DMS 273 (cell line): ENCODE results near the gene SLC9A3.
"Not testable (repeated sequence)": the region's sequence is repeated elsewhere in the genome, so short reads cannot be mapped to it uniquely, and the experiment has no call there.

Source experiments
- DNase-seq: peaks from one replicate; lab custom pipeline; 2025; ENCODE audit not compliant: unreplicated experiment; lab: John Stamatoyannopoulos, UW

SLC9A3 gene

GRCh38 chr5:491856-492155 lies 32.4 kb downstream of the SLC9A3 start:
- no peak for DNase-seq

DNA sequence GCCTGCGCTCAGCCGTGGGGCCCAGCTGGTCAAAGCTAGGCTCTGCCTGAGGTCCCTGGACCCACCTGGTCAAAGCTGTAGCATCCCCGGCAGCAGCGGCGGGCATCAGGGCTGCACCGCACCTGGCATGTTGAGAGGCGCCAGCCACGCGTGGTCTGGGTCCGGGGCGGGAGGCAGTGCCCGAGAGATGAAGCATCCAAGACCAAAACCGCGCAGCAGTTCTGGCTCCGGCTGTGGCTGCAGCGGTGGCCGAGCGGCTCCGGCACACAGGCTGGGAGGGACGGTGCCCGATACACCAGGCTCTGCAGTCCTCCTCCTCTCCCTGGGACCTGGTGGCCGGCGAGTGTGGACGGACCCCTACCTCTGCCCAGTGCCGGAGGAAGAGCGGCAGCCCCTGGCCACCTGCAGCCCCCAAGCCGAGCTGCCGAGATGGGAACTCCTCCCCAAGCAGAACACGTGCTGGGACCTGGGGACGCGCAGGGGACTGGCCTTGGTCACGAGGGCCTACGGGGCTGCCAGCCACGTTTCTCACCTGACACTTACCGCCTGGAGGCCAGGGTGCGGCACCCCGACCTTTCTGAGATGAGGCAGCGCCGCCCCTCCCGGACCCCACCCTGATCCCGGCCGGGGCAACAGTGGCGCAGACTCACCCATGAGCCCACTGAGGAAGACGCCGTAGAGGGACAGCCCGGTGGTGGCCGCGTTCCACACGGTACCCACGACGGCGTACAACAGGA lies 33.0 kb downstream of the SLC9A3 start:
- no peak for DNase-seq

- peak; percentile 51 for DNase-seq
Observed at GRCh38 chr5:490116-491106, 33.8 kb downstream of the SLC9A3 start.

DNA sequence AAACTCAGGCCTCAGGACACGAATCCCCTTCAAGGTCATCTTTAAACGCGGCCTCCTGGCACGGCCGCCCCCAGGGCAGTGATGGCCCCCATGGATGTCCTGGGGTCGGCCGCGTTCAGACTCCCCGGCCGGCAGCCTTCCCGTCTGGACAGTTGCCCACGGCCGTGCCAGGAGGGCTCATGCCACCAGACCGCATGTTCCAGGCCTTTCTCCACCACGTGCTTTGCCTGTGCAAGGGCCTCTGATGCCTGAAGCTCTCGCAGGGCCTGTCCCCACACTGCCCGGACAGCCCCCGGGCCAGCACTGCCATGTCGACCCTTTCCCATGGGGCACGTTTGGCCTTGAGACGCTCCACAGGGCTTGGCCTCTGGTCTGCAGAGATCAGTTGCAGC lies 34.6 kb downstream of the SLC9A3 start:
- no peak for DNase-seq

- DNase-seq = no peak
Observed at GRCh38 chr5:488744-489688, 35.2 kb downstream of the SLC9A3 start.

DNA sequence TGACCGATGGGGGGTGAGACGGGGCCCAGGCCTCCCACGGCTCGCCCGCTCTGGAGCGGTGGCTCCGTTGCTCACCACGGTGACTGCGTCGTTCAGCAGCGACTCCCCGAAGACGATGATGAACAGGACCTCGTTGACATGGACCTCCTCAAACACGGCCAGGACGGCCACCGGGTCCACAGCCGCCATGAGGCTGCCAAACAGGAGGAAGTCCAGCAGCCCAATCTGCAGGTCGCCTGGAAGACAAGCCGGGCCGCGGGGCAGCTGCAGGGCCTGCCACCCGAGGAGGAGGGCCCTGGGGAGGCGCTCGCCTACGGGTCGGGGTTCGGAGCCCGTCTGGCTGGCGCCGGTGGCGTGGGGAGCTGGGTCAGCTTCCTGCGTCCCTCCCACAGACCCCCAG lies 36.0 kb downstream of the SLC9A3 start:
- DNase-seq = no peak

GRCh38 chr5:486597-486996 lies 37.7 kb downstream of the SLC9A3 start:
- DNase-seq = not testable (repeated sequence)

DNA sequence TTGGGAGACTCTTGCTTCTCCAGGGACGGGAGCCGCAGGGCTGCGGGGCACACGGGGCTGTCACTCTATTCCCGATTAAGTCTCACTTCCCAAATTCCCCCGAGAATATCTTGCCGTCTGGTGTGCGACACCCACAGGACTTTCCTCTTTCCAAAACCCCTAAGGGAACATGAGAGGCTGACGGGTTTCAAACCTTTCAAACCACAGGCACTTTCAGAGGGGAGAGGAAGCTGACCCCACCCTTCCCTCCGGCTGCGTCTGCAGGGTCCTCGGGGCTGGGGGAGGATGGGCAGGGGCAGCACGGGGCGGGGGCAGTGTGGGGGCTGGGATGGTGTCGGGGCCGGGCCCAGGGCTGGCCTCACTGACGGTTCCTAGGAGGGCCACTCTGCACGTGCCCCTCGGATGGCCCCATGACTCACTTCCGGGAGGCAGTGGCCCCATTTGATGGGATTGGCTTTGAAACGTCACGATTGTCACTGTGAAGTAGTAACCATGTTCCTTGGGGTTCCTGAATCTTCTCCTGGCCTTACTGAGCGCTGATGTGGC lies 38.2 kb downstream of the SLC9A3 start:
- no peak for DNase-seq

- DNase-seq = no peak
Observed at GRCh38 chr5:485113-485945, 38.9 kb downstream of the SLC9A3 start.

DNA sequence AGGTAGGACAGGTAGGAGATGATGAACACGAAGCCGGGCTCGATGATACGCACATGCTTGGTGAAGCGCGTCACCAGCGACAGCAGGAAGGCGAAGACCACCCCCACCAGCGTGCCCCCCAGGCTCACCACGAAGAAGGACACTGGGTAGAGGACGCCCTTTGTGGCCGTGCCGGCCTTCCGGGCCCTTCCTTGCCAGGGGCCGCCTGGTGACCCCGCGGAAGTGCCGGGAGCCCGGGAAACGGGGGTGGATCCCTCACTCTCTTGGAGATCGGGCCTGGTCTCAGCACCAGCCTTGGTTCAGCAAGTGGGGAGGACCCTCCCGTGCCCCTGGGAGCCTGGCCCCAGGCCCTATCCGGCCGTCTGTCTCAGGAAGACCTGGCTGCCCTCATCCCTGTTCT lies 39.7 kb downstream of the SLC9A3 start:
- no peak for DNase-seq

GRCh38 chr5:483434-484140 lies 40.7 kb downstream of the SLC9A3 start:
- no peak for DNase-seq

DNA sequence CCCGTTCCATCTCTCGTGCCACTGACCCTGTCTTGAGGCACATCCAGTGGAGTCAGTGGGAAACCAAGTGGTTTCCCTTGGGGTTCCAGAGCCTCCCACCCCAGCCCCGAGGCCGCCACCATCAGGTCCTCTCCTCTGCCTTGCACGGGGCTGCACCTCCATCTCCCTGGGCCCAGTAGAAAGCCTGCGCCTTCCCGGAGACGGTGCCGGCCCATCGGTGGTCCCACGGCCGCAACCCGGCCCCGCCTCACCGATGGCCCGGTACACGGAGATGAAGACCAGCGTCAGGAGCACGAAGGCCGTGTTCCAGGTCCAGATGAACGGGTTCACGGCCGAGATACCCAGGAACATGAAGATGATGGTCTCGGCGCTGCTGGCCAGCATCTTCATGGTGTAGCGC lies 41.2 kb downstream of the SLC9A3 start:
- no peak for DNase-seq

DNA sequence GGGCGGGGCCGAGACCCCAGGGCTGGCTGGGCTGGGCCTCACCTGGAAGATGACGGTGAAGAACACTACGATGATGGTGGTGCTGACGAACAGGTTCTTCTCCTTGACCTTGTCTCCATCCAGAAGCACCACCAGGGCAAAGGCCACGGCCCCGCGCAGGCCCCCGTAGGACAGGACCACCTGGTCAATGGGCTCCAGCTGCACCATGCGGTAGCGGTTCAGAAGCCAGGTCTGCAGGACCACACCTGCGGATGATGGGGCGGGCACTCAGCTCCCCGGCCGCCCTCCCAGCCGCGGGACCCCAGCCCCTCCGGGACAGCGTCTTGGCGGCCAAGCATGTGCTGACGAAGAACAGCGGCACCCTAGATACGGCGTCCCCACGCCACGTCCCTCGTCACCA lies 41.7 kb downstream of the SLC9A3 start:
- DNase-seq = no peak

GRCh38 chr5:482021-482420 lies 42.2 kb downstream of the SLC9A3 start:
- DNase-seq = no peak

DNA sequence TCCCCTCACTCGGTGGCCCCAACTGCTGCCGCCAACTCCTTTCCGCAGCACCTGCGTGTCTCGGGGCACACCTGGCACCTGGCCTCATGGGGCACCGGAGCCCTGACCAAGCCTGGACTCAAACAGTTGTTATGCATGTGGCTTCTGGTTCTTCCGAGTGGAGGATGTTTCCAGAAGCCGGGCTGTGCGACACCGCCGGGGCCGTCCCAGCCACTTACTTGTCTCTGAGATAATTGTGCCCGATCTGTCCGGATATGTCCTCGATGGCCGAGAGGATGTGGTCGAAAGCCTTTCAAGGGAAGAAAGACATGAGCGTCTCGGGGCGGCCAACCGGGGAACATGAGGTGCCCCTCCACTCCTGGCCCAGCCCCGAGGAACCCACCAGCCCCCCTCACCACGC lies 42.9 kb downstream of the SLC9A3 start:
- DNase-seq = no peak

DNA sequence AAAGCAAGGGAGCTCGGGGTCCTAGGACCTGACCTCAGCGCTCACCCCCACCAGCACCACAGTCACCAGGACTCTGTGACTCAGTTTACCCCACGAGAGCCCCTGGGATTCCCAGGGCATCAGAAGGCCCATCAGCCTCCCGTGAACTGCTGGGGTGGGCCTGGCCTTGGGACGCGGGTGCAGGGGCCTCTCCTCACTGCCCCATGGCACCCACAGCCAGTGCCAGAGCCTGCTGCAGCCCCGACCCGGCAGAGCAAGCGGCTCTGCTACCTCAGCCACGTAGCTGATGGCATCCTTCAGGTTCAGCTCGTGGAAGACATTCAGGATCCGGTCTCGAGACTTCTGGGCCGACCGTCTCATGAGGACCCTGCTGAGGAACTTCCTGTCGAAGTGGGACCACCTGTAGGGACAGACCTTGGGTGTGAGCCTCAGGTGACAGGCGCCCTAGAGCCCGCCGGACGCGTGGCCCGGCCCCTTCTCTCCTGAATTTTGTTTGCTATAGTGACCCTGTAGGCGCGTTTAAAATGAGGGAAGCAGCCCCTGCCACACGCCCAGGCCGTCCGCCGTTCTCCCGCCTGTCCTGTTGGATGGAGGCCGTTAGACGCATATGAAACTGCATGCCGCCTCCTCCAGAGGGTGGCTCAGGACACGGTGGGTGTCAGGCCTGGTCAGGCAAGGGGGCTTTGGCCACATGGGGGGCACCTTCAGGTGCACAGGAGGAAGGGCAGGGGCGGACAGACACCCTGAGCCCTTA lies 44.5 kb downstream of the SLC9A3 start:
- DNase-seq = no peak

DNA sequence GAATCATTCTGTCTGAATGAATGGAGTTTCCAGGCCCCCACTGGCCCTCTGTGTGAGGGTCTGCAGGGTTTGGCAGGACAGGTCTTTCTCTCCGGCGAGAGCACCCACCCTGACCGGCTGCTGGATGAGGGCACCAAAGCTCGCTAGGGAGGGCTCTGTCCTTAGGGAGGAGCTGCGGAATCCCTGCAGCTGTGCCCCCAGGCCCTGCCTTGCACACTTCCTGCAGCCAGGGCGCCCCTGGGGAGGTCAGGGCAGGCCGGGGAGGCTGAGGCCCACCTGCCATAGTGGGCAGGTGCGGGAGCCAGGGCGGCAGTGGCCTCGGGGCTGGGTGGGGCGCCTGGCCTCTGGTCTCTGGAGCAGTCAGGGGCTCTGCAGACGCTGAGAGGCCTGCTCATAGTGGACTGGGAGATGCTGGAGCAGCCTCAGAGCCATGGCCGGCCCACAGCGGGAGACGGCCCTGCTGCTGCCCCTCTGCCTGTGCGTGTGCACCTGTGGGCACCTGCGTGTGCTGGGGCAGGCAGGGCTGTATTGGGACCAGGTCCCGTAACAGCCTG lies 45.2 kb downstream of the SLC9A3 start:
- no peak for DNase-seq

DNA sequence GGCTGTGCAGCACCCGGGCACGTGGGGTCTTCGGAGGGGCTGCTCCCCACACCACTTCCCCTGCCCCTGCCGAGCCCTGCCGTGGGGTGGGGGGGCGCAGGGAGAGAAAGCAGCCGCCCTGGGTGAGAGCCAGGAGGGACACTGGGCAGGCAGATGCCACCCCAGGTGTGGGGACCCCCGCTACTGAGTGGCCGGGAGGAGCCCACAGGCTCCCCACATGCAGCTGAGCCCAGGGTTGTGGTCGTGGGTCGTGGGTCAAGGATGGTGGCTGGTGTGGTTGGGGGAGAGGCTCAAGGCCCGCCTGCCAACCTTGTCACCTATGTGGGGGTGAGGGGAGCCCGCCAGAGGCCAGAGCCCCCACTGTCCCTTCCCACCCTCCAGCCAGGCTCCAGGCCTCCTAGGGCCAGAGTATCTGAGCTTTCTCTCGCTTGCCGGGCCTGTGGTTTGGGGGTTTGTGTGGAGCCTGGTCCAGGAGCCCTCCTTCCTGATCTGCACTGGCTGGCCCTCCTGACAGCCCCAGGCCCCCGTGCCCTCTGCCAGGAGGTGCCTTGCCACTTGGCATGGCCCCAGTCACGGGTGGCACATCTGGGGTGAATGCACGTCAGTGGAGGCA lies 45.8 kb downstream of the SLC9A3 start:
- no peak for DNase-seq
